HUES64 (cell line): ENCODE data around the gene ATP10B.

Experiments used
- H3K27ac ChIP-seq: 2 replicates; pipeline ENCODE4 v1.7.0; 2013; ENCODE audit warnings: low read depth, low read length, inconsistent platforms
- H3K27me3 ChIP-seq: 2 replicates; pipeline ENCODE4 v1.6.1; 2013; ENCODE audit warnings: mild to moderate bottlenecking, low read length; ENCODE audit not compliant: insufficient read depth
- H3K36me3 ChIP-seq: 2 replicates; pipeline ENCODE4 v1.6.1; 2013; ENCODE audit warnings: mild to moderate bottlenecking, low read length; ENCODE audit not compliant: insufficient read depth
- H3K4me1 ChIP-seq: 2 replicates; pipeline ENCODE4 v1.6.1; 2013; ENCODE audit warnings: mild to moderate bottlenecking, low read length, moderate library complexity; ENCODE audit not compliant: insufficient read depth
- H3K4me3 ChIP-seq: 2 replicates; pipeline ENCODE4 v1.5.1; 2013; ENCODE audit warnings: mild to moderate bottlenecking, low read length, moderate library complexity
- H3K9ac ChIP-seq: 2 replicates; pipeline ENCODE4 v1.6.1; 2013; ENCODE audit warnings: mild to moderate bottlenecking, low read depth, low read length
- H3K9me3 ChIP-seq: 2 replicates; pipeline ENCODE4 v1.6.1; 2013; ENCODE audit warnings: low read depth, low read length; ENCODE audit not compliant: insufficient read depth
- WGBS: fragments of 150-250, 120-280 bp; methylation state at CpG from one replicate; pipeline ENCODE4 v1.1.7; 2013; ENCODE audit warnings: missing lambda C conversion rate; 5-methylcytosine and 5-hydroxymethylcytosine counted together

Gene ATP10B

GRCh38 chr5:160545832-160546231 lies 306.2 kb downstream of the ATP10B start:
- Histone ChIP-seq H3K36me3 (no peaks in the 10 kb centered on the region), H3K4me3 (no peak overlapping the region), H3K9me3 (no peaks in the 10 kb centered on the region), H3K27me3 (no peaks in the 10 kb centered on the region), H3K4me1 (no peaks in the 10 kb centered on the region), H3K27ac (no peak overlapping the region), H3K9ac (no peak overlapping the region)
- WGBS: 100% methylated on average over 1 of the region's 1 CpG

- Histone ChIP-seq H3K4me1 (no peaks in the 10 kb centered on the region), H3K27me3 (no peaks in the 10 kb centered on the region), H3K27ac (no peak overlapping the region), H3K9ac (no peak overlapping the region), H3K36me3 (no peaks in the 10 kb centered on the region), H3K9me3 (no peaks in the 10 kb centered on the region), H3K4me3 (no peak overlapping the region)
- WGBS: 90% methylated on average over 1 of the region's 1 CpG
Measured at GRCh38 chr5:160543395-160543794, 308.6 kb downstream of the ATP10B start.

- Histone ChIP-seq H3K9ac (no peak overlapping the region), H3K27me3 (no peaks in the 10 kb centered on the region), H3K4me3 (no peak overlapping the region), H3K36me3 (no peaks in the 10 kb centered on the region), H3K9me3 (no peaks in the 10 kb centered on the region), H3K4me1 (no peaks in the 10 kb centered on the region), H3K27ac (no peak overlapping the region)
- WGBS: 97% methylated on average over 2 of the region's 2 CpGs
Measured at GRCh38 chr5:160542840-160543239, 309.2 kb downstream of the ATP10B start.

- H3K27me3 ChIP-seq: no peaks in the 10 kb centered on the region
- H3K9me3 ChIP-seq: no peaks in the 10 kb centered on the region
- no peaks in the 10 kb centered on the region for H3K36me3 ChIP-seq
- H3K27ac ChIP-seq: no peak overlapping the region
- H3K4me1 ChIP-seq: no peaks in the 10 kb centered on the region
- no peak overlapping the region for H3K9ac ChIP-seq
- no peak overlapping the region for H3K4me3 ChIP-seq
- 94% methylated on average over 4 of the region's 4 CpGs for WGBS
Measured at GRCh38 chr5:160542281-160542680, 309.7 kb downstream of the ATP10B start.

GRCh38 chr5:160539431-160539830 lies 312.6 kb downstream of the ATP10B start:
- no peak overlapping the region for H3K4me3 ChIP-seq
- H3K27me3 ChIP-seq: no peaks in the 10 kb centered on the region
- H3K27ac ChIP-seq: no peak overlapping the region
- WGBS: 92% methylated on average over 1 of the region's 1 CpG
- H3K9ac ChIP-seq: no peak overlapping the region
- no peaks in the 10 kb centered on the region for H3K9me3 ChIP-seq
- no peaks in the 10 kb centered on the region for H3K36me3 ChIP-seq
- peaks cover 6% of the 10 kb centered on the region for H3K4me1 ChIP-seq

- H3K27ac ChIP-seq: no peak overlapping the region
- no peak overlapping the region for H3K4me3 ChIP-seq
- H3K27me3 ChIP-seq: no peaks in the 10 kb centered on the region
- 95% methylated on average over 4 of the region's 4 CpGs for WGBS
- H3K9ac ChIP-seq: no peak overlapping the region
- H3K4me1 ChIP-seq: peaks cover 6% of the 10 kb centered on the region
- no peaks in the 10 kb centered on the region for H3K9me3 ChIP-seq
- H3K36me3 ChIP-seq: no peaks in the 10 kb centered on the region
Measured at GRCh38 chr5:160537940-160538339, 314.1 kb downstream of the ATP10B start.

- Histone ChIP-seq H3K4me3 (no peak overlapping the region), H3K27ac (no peak overlapping the region), H3K4me1 (peaks cover 6% of the 10 kb centered on the region), H3K9me3 (no peaks in the 10 kb centered on the region), H3K9ac (no peak overlapping the region), H3K36me3 (no peaks in the 10 kb centered on the region), H3K27me3 (no peaks in the 10 kb centered on the region)
Measured at GRCh38 chr5:160537116-160537515, 314.9 kb downstream of the ATP10B start.

GRCh38 chr5:160534914-160535313 lies 317.1 kb downstream of the ATP10B start:
- Histone ChIP-seq H3K9ac (no peak overlapping the region), H3K27me3 (no peaks in the 10 kb centered on the region), H3K27ac (no peak overlapping the region), H3K4me3 (no peak overlapping the region), H3K36me3 (no peaks in the 10 kb centered on the region), H3K9me3 (no peaks in the 10 kb centered on the region), H3K4me1 (peaks cover 6% of the 10 kb centered on the region)

GRCh38 chr5:160534125-160534524 lies 317.9 kb downstream of the ATP10B start:
- Histone ChIP-seq H3K27me3 (no peaks in the 10 kb centered on the region), H3K4me3 (no peak overlapping the region), H3K27ac (no peak overlapping the region), H3K36me3 (no peaks in the 10 kb centered on the region), H3K9ac (no peak overlapping the region), H3K9me3 (no peaks in the 10 kb centered on the region), H3K4me1 (peaks cover 6% of the 10 kb centered on the region)
- WGBS: 95% methylated on average over 3 of the region's 3 CpGs

- no peak overlapping the region for H3K9ac ChIP-seq
- H3K4me3 ChIP-seq: no peak overlapping the region
- H3K4me1 ChIP-seq: no peaks in the 10 kb centered on the region
- H3K27me3 ChIP-seq: no peaks in the 10 kb centered on the region
- H3K36me3 ChIP-seq: no peaks in the 10 kb centered on the region
- H3K27ac ChIP-seq: no peak overlapping the region
- WGBS: 99% methylated on average over 3 of the region's 3 CpGs
- no peaks in the 10 kb centered on the region for H3K9me3 ChIP-seq
Measured at GRCh38 chr5:160525471-160526261, 326.3 kb downstream of the ATP10B start.

- 78% methylated on average over 1 of the region's 1 CpG for WGBS
- no peak overlapping the region for H3K27ac ChIP-seq
- H3K4me1 ChIP-seq: no peaks in the 10 kb centered on the region
- H3K9ac ChIP-seq: no peak overlapping the region
- no peak overlapping the region for H3K4me3 ChIP-seq
- no peaks in the 10 kb centered on the region for H3K9me3 ChIP-seq
- no peaks in the 10 kb centered on the region for H3K27me3 ChIP-seq
- H3K36me3 ChIP-seq: no peaks in the 10 kb centered on the region
Measured at GRCh38 chr5:160524827-160525226, 327.2 kb downstream of the ATP10B start.
